ENCODE measurements around the gene KLHDC10.

The KLHDC10 gene

GRCh38 chr7:130099331-130099730 lies 29.0 kb downstream of the KLHDC10 start:
- TF ChIP-seq FOXP2 (optimal IDR thresholded peaks at IDR 0.05; ENCODE audit: borderline replicate concordance, extremely low read depth, extremely low read length, insufficient read depth) (no peak), POLR2AphosphoS5 (IDR thresholded peaks at IDR 0.05; ENCODE audit: low read depth, low read length) (no peak)

- TF ChIP-seq POLR2AphosphoS5 (IDR thresholded peaks at IDR 0.05; ENCODE audit: low read depth, low read length) (no peak), TAF1 (IDR thresholded peaks at IDR 0.05; ENCODE audit: borderline replicate concordance, insufficient read depth, low read length) (no peak), SIN3A (IDR thresholded peaks at IDR 0.05; ENCODE audit: borderline replicate concordance, insufficient read depth, low read length) (no peak), FOXP2 (optimal IDR thresholded peaks at IDR 0.05; ENCODE audit: borderline replicate concordance, extremely low read depth, extremely low read length, insufficient read depth) (no peak)
- TF ChIP-seq, protein P1, sequence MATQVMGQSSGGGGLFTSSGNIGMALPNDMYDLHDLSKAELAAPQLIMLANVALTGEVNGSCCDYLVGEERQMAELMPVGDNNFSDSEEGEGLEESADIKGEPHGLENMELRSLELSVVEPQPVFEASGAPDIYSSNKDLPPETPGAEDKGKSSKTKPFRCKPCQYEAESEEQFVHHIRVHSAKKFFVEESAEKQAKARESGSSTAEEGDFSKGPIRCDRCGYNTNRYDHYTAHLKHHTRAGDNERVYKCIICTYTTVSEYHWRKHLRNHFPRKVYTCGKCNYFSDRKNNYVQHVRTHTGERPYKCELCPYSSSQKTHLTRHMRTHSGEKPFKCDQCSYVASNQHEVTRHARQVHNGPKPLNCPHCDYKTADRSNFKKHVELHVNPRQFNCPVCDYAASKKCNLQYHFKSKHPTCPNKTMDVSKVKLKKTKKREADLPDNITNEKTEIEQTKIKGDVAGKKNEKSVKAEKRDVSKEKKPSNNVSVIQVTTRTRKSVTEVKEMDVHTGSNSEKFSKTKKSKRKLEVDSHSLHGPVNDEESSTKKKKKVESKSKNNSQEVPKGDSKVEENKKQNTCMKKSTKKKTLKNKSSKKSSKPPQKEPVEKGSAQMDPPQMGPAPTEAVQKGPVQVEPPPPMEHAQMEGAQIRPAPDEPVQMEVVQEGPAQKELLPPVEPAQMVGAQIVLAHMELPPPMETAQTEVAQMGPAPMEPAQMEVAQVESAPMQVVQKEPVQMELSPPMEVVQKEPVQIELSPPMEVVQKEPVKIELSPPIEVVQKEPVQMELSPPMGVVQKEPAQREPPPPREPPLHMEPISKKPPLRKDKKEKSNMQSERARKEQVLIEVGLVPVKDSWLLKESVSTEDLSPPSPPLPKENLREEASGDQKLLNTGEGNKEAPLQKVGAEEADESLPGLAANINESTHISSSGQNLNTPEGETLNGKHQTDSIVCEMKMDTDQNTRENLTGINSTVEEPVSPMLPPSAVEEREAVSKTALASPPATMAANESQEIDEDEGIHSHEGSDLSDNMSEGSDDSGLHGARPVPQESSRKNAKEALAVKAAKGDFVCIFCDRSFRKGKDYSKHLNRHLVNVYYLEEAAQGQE (IDR thresholded peaks at IDR 0.05; ENCODE audit: insufficient read depth in 1 of 2, low read depth in 2 of 2, low read length in 2 of 2) = no peak
Observed at GRCh38 chr7:130102588-130102987, 32.3 kb downstream of the KLHDC10 start.

- no peak for TF ChIP-seq SIN3A (IDR thresholded peaks at IDR 0.05; ENCODE audit: borderline replicate concordance, insufficient read depth, low read length)
- no peak for TF ChIP-seq POLR2AphosphoS5 (IDR thresholded peaks at IDR 0.05; ENCODE audit: low read depth, low read length)
- TF ChIP-seq, protein P1 (IDR thresholded peaks at IDR 0.05; ENCODE audit: insufficient read depth in 1 of 2, low read depth in 2 of 2, low read length in 2 of 2) = no peak
- TF ChIP-seq FOXP2 (optimal IDR thresholded peaks at IDR 0.05; ENCODE audit: borderline replicate concordance, extremely low read depth, extremely low read length, insufficient read depth) = no peak
- no peak for TF ChIP-seq TAF1 (IDR thresholded peaks at IDR 0.05; ENCODE audit: borderline replicate concordance, insufficient read depth, low read length)
Observed at GRCh38 chr7:130107949-130108674, 37.8 kb downstream of the KLHDC10 start.

DNA sequence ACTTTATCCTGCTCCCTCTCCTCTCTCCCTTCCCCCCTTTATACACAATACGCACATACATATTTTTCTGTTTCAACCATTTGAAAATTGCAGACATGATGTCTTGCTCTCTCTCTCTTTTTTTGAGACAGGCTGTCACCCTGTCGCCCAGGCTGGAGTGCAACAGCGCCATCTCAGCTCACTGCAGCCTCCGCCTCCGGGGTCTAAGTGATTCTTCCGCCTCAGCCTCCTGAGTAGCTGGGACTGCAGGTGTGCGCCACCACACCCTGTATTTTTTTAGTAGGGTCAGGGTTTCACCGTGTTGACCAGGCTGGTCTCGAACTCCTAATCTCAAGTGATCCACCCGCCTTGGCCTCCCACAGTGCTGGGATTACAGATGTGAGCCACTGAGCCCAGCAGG lies 38.5 kb downstream of the KLHDC10 start:
- TF ChIP-seq FOXP2 (optimal IDR thresholded peaks at IDR 0.05; ENCODE audit: borderline replicate concordance, extremely low read depth, extremely low read length, insufficient read depth) (no peak), SIN3A (IDR thresholded peaks at IDR 0.05; ENCODE audit: borderline replicate concordance, insufficient read depth, low read length) (no peak), POLR2AphosphoS5 (IDR thresholded peaks at IDR 0.05; ENCODE audit: low read depth, low read length) (no peak), TAF1 (IDR thresholded peaks at IDR 0.05; ENCODE audit: borderline replicate concordance, insufficient read depth, low read length) (no peak)
- TF ChIP-seq, protein P1 (IDR thresholded peaks at IDR 0.05; ENCODE audit: insufficient read depth in 1 of 2, low read depth in 2 of 2, low read length in 2 of 2) = no peak

DNA sequence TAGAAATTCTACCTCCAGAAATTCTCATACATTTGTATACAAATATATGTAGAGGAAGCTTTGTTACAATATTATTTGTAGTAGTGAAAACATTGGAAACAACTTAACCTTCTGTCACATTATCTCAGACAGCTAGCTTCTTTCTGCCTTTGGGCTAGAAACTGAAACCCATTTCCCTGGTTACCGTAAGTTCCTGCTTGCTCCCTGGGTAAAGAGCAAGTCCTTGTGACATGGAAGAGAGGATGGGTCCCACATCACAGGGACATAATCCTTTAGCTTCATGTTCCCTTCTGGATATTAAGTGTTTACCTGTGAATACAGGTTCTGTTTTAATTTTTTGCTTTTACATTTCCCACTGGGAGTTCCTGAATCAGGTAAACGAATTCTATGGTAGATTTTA lies 41.8 kb downstream of the KLHDC10 start:
- TF ChIP-seq POLR2AphosphoS5 (IDR thresholded peaks at IDR 0.05; ENCODE audit: low read depth, low read length) (no peak), SIN3A (IDR thresholded peaks at IDR 0.05; ENCODE audit: borderline replicate concordance, insufficient read depth, low read length) (no peak), FOXP2 (optimal IDR thresholded peaks at IDR 0.05; ENCODE audit: borderline replicate concordance, extremely low read depth, extremely low read length, insufficient read depth) (no peak), TAF1 (IDR thresholded peaks at IDR 0.05; ENCODE audit: borderline replicate concordance, insufficient read depth, low read length) (no peak)
- TF ChIP-seq, protein P1 (IDR thresholded peaks at IDR 0.05; ENCODE audit: insufficient read depth in 1 of 2, low read depth in 2 of 2, low read length in 2 of 2) = no peak
